ENCODE measurements around the gene ZBTB7C. TPM values are rescaled to one million over a fixed set of nuclear protein-coding genes. Genes with fewer than 3 reads are reported as not detected.

ZBTB7C gene
- total and polyA plus RNA-seq, 2 of the 8 experiments (the other 6 are each of a cell fraction or from before 2014, with no cell fraction given) = 0.15 to 0.45 TPM

- Histone ChIP-seq H3K9ac (replicated peaks in 1 of 4; ENCODE audit: extremely low read depth in 1 of 4, low read depth in 3 of 4, low read length in 3 of 4) (no peak overlapping the region), H3K27me3 (replicated peaks in 1 of 4; ENCODE audit: control insufficient read depth in 3 of 4, extremely low read depth in 1 of 4, insufficient read depth in 3 of 4, low read length in 3 of 4) (peaks cover 0 to 16% (median 5%) of the 10 kb centered on the region in 4 experiments; a peak in 6 of 7 replicates), H4K91ac (replicated peaks; ENCODE audit: insufficient read length, low read length) (no peak overlapping the region), H4K20me1 (replicated peaks in 1 of 2; ENCODE audit: control insufficient read depth in 1 of 2, insufficient read depth in 2 of 2, low read length in 2 of 2) (no peaks in the 10 kb centered on the region), H3K9me3 (ENCODE audit: insufficient read depth in 2 of 2, low read depth in 1 of 2, low read length in 1 of 2) (no peaks in the 10 kb centered on the region), H3K18ac (ENCODE audit: extremely low read depth, low read length) (no peak overlapping the region), H3K4ac (replicated peaks; ENCODE audit: insufficient read length, low read depth, low read length) (no peak overlapping the region), H2AK5ac (ENCODE audit: low read depth, low read length) (no peak overlapping the region), H3K23ac (ENCODE audit: insufficient read length) (no peak overlapping the region), H2BK120ac (replicated peaks; ENCODE audit: low read depth, low read length) (no peak overlapping the region), H4K5ac (ENCODE audit: insufficient read length, low read depth, low read length) (no peak overlapping the region), H3K79me2 (ENCODE audit: control insufficient read depth in 1 of 2, insufficient read depth in 2 of 2, low read length in 2 of 2) (no peaks in the 10 kb centered on the region), H3K4me1 (replicated peaks in 1 of 4; ENCODE audit: control insufficient read depth in 3 of 4, insufficient read depth in 4 of 4, low read length in 3 of 4) (peaks cover 4 to 21% (median 13%) of the 10 kb centered on the region in 4 experiments), H2BK5ac (ENCODE audit: low read depth, low read length) (no peak overlapping the region), H3K14ac (ENCODE audit: insufficient read length) (no peak overlapping the region), H3K27ac (ENCODE audit: low read depth, low read length) (no peak overlapping the region), H3K36me3 (ENCODE audit: control insufficient read depth in 2 of 4, insufficient read depth in 4 of 4, low read length in 3 of 4) (no peaks in the 10 kb centered on the region), H4K8ac (ENCODE audit: extremely low read depth, insufficient read depth, low read length) (no peak overlapping the region), H2BK20ac (ENCODE audit: low read length) (no peak overlapping the region), H2BK12ac (ENCODE audit: low read depth, low read length) (no peak overlapping the region), H3K4me2 (ENCODE audit: insufficient read depth in 1 of 2, low read depth in 2 of 2, low read length in 2 of 2) (no peak overlapping the region), H3K4me3 (ENCODE audit: extremely low read depth in 1 of 4, insufficient read depth in 2 of 4, low read depth in 3 of 4, low read length in 4 of 4) (no peak overlapping the region), H3K56ac (replicated peaks; ENCODE audit: insufficient read length, low read depth, low read length) (no peak overlapping the region), H2BK15ac (ENCODE audit: low read length) (no peak overlapping the region), H2AFZ (ENCODE audit: low read length) (no peak overlapping the region), H3K23me2 (ENCODE audit: low read depth, low read length) (no peaks in the 10 kb centered on the region), H3K79me1 (ENCODE audit: low read depth, low read length) (no peaks in the 10 kb centered on the region)
- ChIA-PET CTCF (ENCODE audit: partially characterized antibody) (interaction anchor here (0.8 to 1.9 kb wide), 6 partner anchors 9 to 269 kb away, joined by 3 to 9 read pairs (median 4); no protein-coding TSS in a partner anchor), POLR2A (ENCODE audit: partially characterized antibody) (interaction anchor here (1.4 kb wide), 1 partner anchor 12 kb away, joined by 3 read pairs; no protein-coding TSS in a partner anchor)
- no peak for FAIRE-seq
- no peak for DNase-seq (ENCODE audit: low read depth in 1 of 2, low spot score in 2 of 2)
- no peak for TF ChIP-seq SIX5 (IDR thresholded peaks at IDR 0.05; ENCODE audit: low read depth, low read length)
- TF ChIP-seq CREB1 (IDR thresholded peaks at IDR 0.05) = no peak
- no peak for TF ChIP-seq JUN (IDR thresholded peaks at IDR 0.05; ENCODE audit: low read depth, low read length)
- no peak for TF ChIP-seq CBX8 (IDR thresholded peaks at IDR 0.05; ENCODE audit: borderline replicate concordance, low read depth, low read length)
- TF ChIP-seq GABPA (IDR thresholded peaks at IDR 0.05; ENCODE audit: borderline replicate concordance, insufficient read depth, low read length) = no peak
- no peak for TF ChIP-seq KDM1A (IDR thresholded peaks at IDR 0.05; ENCODE audit: borderline replicate concordance, low read length)
- no peak for TF ChIP-seq CTCF (IDR thresholded peaks at IDR 0.05; ENCODE audit: control extremely low read depth in 1 of 3, insufficient read depth in 1 of 3, low read depth in 1 of 3, low read length in 3 of 3)
- TF ChIP-seq SAP30 (IDR thresholded peaks at IDR 0.05; ENCODE audit: insufficient read depth, insufficient replicate concordance, low read length) = no peak
- WGBS, 2 experiments (ENCODE audit: extremely low coverage in 1 of 2, insufficient coverage in 1 of 2, insufficient read length in 1 of 2, insufficient replicate concordance in 2 of 2, low coverage in 1 of 2, low lambda C conversion rate in 2 of 2, missing lambda C conversion rate in 1 of 2) = 86% methylated on average over 1 of the region's 1 CpG; no CpG with 5 or more reads in 1 of the 2 experiments
These were observed 266.2 kb downstream of the ZBTB7C start for GRCh38 chr18:48142994-48143393.
